CD4-positive, alpha-beta T cell treated with Interleukin-4 for 4 hours (primary cell): ENCODE measurements around the gene WRNIP1.

ENCODE experiments used
- DNase-seq: peaks from one replicate; pipeline ENCODE4 v3.0.0-alpha.2; 2020

The WRNIP1 gene

GRCh38 chr6:2810092-2810671, 45.0 kb downstream of the WRNIP1 start:
- DNase-seq: no peak

- DNase-seq: no peak
Observed at GRCh38 chr6:2812695-2813094, 47.5 kb downstream of the WRNIP1 start.

GRCh38 chr6:2816158-2816557, 51.0 kb downstream of the WRNIP1 start:
- no peak for DNase-seq

- DNase-seq: no peak
Observed at GRCh38 chr6:2817903-2818443, 52.8 kb downstream of the WRNIP1 start.

DNA sequence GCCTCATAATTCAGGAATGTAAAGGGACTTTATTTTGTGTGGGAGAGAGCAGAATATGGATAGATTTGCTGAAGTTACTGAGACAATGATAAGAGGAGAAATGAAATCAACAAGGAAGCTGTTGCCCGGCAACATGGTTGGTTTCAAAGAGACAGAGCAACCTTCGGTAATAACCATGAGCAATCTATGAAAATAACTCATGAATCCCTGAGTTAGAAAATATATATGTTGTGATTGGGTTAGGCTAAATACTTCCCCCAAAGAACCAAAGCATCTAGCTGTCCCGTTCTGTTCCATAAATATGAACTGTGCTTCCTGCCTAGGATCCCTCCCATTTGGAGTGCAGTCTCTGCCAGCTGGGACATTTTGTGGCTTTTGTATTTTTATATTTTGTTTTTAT, 53.4 kb downstream of the WRNIP1 start:
- DNase-seq: no peak

DNA sequence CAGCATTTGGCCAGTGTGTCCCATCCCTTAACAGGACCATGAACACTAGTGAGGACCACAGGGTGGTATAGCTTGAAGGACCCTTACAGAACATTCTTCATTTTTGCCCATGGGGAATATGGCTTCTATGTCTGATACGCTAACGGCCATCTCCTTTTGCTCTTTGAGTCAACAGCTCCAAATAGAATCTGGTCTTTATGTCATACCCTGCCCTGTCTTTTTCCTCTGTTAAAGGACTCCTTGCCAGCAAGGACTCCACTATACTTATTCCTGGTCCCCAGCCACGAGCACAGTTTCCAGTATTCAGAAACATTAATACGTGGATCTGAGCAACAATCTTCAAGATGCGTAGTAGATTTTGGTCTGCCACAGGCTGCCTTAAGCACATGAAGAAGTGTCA, 53.9 kb downstream of the WRNIP1 start:
- no peak for DNase-seq

DNA sequence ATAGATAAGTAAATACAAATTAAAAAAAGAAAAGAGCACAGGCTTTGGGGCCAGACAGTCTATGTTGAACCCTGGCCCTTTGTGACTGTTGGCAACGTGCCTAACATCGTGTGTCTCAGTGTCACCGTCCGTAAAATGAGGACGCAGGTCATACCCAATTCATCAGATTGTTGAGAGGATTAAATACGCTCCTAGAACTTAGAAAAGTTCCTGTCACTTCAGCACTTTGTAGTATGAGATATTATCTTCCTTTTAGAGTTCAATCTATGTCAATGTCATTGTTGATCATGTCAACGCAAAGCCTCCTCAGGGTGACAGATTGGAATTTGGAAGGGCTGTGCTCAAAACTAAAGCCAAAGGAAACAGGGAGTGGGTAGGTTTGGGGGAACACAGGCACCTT, 54.8 kb downstream of the WRNIP1 start:
- no peak for DNase-seq

DNA sequence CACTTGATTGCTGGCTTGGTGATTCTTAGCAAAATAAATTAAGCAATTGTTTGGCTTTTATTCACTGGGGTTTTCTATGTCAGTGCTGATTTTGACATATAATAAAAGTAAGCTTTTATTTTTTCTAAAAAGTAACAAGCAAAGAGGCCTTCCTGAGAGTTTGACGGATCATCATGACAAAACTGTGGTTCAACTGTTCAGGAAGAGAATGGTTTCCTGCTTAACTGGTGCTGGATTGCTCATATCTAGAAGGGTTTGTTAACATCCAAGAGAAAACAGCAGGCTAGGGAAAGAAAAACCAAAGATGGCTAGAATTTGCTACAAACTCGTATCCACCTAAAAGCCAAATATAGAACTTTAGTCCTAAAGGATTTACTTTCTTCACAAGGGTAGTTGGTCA, 55.2 kb downstream of the WRNIP1 start:
- no peak for DNase-seq

GRCh38 chr6:2821554-2821953, 56.4 kb downstream of the WRNIP1 start:
- DNase-seq: no peak

DNA sequence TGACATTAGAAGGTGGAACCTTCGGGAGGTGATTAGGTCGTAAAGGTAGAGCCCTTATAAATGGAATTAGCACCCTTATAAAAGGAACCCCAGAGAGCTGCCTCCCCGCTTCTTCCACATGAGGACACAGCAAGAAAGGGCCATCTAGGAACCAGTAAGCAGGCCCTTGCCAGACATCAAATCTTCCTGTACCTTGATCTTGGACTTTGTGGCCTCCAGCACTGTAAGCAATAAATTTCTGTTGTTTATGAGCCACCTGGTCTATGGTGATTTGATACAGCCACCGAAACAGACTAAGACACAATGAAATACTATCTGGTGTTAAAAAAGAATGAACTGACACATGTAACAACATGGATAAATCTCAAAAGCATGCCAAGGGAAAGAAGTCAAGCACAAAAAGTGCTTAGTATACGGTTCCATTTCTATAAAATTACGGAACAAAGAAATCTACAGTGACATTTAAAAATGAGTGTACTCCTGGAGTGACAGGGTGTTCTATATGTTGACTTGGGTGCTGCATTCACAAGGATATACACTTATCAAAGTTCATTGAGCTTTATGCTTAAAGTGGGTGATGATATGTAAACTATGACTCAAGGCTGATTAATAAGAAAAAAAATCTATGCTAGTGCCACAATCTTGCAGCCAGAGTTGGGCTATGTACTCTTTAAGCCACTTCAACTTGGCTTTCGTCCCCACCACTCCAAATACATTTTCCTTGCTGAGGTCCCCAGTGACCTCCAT, 58.1 kb downstream of the WRNIP1 start:
- no peak for DNase-seq

DNA sequence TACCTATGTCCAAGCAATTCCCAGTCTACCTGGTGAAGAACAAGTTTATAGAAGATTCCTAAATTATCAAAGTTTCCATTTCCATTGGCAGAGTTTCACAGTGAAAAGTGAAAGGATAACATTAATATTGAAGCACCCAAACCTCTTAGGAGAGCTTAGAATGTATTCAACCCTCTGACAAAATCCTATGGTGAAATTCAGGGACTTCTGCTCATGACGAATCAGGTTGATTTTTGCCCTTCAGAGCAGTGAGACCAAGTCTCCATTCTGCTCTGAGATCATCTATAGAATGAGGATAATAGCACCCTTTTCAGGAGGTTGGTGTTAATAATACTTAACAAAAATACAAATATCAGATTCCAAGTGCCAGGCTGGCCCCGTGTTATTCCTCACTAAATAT, 60.9 kb downstream of the WRNIP1 start:
- DNase-seq: no peak

DNA sequence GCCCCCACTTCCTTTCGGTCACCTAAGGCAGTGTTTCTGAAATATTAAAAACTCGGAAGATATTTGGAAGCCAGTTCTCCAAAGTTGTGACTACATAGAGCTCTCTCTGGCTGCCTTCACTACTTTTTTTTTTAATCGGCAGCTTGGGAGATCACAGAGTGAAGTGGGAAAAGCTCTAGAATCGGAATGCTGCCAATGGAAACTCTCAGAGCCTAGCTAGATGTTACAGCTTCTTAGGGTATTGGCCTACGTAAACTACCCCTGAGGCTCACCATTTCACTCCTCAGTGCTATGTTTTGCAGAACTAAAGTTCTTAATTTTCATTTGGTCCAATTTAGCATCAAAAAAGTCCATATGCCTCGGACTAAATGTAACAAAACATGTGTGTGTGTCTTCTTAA, 61.9 kb downstream of the WRNIP1 start:
- DNase-seq: no peak

DNA sequence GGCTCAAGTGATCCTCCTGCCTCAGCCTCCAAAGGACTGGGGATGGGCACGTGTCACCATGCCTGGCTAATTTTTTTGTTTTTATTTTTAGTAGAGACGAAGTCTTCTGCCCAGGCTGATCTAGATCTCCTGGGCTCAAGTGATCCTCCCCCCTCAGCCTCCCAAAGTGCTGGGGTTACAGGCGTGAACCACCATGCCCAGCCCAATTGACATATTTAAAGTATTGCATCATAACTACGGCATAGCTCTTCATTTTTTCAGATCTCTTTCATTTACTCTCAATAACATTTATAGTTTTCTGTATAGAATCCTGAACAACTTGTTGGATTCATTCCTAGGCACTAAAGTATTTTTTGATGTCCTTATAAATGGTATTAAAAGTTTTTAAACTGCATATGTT, 63.4 kb downstream of the WRNIP1 start:
- DNase-seq: no peak

DNA sequence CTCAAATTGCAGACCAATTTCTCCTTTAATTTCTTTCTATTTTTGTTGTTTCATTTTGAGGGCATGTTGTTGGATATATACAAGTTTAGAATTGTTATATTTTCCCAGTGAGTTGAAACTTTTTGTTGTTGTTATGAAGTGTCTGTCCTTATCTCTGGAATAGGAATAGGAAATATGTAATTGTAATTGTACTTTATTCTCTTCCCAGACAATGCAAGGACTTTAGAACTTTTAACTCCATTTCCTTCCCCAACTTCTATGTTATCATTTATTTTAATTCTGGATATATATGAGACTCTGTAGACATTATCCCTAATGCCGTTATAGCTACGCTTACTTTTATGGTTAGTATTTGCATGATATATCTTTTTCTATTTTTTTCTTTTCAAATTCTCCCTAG, 64.1 kb downstream of the WRNIP1 start:
- no peak for DNase-seq

DNA sequence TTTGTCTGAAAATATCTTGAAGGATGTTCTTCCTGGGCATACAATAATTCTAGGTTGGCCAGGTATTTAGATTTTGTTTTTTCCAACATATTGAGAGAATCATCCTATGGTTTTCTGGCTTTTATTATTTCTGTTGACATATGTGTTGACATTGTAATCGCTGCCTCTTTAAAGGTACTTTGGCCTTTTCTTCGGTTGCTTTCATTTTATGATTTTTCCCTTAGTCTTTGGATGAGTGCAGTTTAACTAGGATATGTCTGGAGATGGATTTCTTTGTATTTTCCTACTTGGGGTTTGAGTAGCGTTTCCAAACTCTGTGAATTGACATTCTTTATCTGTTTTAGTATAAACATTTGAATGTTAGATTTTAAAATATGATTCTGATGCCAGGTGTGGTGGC, 65.0 kb downstream of the WRNIP1 start:
- DNase-seq: no peak

GRCh38 chr6:2831392-2831791, 66.2 kb downstream of the WRNIP1 start:
- DNase-seq: no peak

DNA sequence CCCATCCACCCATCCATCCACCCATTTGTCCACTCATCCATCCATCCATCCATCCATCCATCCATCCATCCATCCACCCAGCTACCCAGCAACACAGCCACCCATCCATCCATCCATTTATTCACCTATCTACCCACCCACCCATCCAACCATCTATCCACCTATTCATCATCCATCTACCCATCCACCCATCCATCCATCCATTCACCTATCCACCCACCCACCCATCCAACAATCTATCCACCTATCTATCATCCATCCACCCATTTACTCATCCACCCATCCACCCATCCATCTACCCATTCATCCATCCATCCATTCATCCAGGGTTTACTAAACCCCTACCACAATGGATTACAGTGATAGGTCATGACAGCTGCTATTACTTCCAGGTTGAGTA, 69.1 kb downstream of the WRNIP1 start:
- no peak for DNase-seq
